OCI-M2 (cell line): ENCODE measurements around the gene SCD.
"Not testable (repeated sequence)": the region's sequence is repeated elsewhere in the genome, so short reads cannot be mapped to it uniquely, and the experiment has no call there.

Source experiments
- DNase-seq: peaks from one replicate; lab custom pipeline; 2025; ENCODE audit not compliant: unreplicated experiment; lab: John Stamatoyannopoulos, UW

The SCD gene

DNA sequence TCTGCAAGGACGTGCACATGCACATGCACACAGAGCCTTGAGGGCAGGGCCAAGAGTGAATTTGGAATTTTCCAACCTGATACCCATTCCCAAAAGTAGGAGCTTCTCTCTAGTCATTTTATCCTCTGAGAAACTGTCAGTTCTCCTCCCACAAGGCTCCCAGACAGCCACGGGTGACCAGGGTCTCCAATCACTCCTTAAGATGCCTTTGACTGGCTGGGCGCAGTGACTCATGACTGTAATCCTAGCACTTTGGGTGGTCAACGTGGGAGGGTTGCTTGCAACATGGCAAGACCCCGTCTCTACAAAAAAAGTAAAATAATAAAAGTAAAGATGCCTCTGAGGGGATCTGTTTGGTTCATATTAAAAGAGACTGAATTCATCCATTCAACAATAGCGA lies 13.2 kb downstream of the SCD start:
- DNase-seq = no peak

GRCh38 chr10:100362570-100363496 lies 15.8 kb downstream of the SCD start:
- DNase-seq = no peak

DNA sequence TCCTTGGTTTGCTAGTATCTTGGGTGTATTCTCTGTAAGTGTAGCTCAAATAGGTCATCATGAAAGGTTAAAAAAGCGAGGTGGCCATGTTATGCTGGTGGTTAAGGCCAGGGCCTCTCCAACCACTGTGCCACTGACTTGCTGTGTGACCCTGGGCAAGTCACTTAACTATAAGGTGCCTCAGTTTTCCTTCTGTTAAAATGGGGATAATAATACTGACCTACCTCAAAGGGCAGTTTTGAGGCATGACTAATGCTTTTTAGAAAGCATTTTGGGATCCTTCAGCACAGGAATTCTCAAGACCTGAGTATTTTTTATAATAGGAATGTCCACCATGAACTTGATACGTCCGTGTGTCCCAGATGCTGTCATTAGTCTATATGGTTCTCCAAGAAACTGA lies 17.1 kb downstream of the SCD start:
- DNase-seq = no peak

GRCh38 chr10:100364735-100365391 lies 17.8 kb downstream of the SCD start:
- DNase-seq = no peak

GRCh38 chr10:100368721-100369120 lies 21.7 kb downstream of the SCD start:
- DNase-seq = no peak

DNA sequence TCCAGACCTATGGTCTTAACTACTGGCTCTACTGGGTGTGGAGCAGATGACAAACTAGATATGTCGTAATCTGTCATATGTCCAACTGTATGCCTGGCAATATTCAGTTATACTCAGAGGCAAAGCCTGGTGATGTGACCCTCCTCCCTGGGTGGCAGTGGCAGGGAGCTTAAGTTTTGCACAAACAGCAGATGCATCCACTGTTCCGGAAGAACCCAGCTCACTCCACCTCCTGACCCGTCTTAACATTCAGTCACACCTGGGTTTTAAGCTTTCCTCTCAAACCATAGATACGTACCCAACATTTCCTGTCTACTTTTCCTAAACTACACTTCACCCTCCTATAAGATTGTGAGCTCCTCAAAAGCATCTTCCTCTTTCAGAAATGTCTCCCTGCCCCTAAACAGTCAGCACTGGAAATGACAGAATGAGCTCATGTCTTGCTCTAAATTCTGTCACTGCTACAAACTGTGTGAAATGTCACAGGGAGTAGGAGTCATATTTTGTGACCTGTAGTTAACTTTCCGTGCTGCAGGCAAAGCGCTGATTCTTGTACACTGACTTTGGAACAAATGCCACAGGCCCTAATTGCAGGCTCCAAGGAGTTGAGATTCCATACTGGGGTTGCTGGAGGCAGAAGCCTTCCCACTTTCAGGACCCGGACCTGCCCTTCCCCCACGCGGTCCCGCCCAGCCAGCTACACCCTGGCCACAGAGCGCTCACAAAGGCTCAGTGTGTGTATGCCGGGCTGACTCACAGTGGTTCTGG lies 23.9 kb downstream of the SCD start:
- DNase-seq = no peak

- no peak for DNase-seq
Observed at GRCh38 chr10:100371482-100372027, 24.5 kb downstream of the SCD start.

DNA sequence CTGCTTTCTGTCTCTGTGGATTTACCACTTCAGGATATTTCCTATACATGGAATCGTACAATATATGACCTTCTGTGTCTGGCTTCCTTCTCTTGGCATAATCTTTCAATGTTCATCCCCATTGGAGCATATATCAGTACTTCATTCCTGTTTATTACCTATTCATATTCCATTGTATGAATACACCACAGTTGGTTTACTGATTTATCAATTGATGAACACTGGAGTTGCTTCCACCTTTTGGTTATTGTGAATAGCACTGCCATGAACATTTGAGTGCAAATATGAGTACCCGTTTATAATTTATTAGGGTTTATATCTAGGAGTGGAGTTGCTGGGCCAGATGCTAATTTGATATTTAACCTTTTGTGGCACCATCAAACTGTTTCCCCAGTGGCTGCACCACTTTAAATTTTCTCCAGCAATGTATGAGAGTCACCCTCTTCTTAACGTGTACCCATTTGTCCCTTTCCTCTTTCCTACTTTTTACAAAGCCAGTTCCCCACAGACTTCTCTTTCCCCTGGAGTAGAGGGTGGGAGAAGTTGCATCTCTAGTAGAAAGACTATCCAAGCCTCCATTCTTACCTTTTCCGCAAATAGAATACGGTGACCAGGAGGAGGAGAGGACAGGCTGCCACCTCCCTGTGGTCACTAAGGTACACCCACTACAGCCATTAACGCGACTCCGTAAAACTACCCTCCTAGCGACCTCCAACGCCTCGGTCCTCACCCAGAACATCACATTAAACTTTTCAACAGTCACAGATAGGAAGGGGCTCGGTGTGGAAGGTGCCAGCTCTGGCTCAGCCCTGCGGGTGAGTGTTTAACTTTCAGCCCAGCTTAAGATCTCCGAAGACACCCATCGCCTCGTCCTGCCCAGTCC lies 25.6 kb downstream of the SCD start:
- no peak for DNase-seq

GRCh38 chr10:100373298-100374199 lies 26.5 kb downstream of the SCD start:
- peak; percentile 93 for DNase-seq

GRCh38 chr10:100374200-100374655 lies 27.2 kb downstream of the SCD start:
- no peak for DNase-seq

DNA sequence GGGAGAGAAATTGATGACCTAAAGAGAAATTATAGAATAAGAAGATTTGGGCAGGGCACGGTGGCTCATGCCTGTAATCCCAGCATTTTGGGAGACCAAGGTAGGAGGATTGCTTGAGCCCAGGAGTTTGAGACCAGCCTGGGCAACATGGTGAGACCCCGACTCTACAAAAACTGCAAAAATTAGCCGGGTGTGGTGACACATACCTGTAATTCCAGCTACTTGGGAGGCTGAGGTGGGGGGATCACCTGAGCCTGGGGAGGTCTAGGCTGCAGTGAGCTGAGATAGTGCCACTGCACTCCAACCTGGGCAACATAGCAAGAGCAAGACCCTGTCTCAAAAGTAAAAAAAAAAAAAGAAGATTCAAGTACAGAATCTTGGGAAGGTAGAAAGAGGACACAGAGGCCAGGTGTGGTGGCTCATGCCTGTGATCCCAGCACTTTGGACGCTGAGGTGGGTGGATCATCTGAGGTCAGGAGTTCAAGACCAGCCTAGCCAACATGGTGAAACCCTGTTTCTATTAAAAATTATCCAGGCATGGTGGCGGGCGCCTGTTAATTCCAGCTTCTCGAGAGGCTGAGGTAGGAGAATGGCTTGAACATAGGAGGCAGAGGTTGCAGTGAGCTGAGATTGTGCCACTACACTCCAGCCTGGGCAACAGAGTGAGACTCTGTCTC lies 27.8 kb downstream of the SCD start:
- not testable (repeated sequence) for DNase-seq

- not testable (repeated sequence) for DNase-seq
Observed at GRCh38 chr10:100376656-100377055, 29.6 kb downstream of the SCD start.

DNA sequence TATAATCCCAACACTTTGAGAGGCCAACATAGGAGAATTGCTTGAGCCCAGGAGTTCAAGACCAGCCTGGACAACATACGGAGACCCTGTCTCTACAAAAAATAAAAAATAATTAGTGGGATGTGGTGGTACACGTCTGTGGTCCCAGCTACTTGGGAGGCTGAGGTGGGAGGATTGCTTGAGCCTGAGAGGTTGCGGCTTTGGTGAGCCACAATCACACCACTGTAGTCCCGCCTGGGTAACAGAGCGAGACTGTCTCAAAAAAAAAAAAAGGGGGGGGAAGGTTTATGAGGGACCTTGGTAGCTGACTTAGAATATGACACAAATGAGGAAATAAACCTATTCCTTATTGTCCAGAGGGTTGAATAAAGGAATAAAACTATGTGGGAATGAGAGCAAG lies 30.8 kb downstream of the SCD start:
- no peak for DNase-seq

DNA sequence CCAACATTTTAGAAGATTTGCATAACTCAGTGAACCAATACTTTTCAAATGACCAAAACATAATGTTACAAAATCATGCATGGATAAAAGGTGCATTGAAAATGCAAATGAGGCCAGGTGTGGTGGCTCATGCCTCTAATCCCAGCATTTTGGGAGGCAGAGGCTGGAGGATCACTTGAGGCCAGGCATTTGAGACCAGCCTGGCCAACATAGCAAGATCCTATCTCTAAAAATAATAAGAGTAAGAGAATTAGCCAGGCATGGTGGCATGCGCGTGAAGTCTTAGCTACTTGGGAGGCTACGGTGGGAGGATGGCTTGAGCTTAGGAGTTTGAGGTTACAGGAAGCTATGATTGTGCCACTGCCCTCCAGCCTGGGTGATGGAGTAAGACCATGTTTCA lies 33.4 kb downstream of the SCD start:
- DNase-seq = no peak

DNA sequence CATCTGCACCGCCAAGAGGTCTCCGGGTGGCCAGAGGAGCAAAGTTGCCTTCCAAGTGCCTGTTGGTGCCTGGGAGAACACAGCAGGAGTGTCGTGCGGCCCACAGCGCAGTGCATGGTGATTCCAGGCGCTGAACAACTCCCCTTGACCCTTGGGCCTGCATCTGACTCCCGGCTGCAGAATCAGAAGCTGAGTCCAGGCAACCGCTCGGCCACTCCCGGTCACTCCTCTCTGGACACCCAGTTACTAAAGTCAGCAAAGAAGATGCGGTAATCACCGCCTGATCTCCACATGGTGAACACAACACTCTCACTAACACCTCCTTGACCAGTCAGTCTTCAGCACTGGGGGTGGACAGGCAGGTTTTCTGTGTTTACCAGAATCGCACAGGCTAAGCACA lies 35.5 kb downstream of the SCD start:
- no peak for DNase-seq

- no peak for DNase-seq
Observed at GRCh38 chr10:100383251-100383650, 36.2 kb downstream of the SCD start.

DNA sequence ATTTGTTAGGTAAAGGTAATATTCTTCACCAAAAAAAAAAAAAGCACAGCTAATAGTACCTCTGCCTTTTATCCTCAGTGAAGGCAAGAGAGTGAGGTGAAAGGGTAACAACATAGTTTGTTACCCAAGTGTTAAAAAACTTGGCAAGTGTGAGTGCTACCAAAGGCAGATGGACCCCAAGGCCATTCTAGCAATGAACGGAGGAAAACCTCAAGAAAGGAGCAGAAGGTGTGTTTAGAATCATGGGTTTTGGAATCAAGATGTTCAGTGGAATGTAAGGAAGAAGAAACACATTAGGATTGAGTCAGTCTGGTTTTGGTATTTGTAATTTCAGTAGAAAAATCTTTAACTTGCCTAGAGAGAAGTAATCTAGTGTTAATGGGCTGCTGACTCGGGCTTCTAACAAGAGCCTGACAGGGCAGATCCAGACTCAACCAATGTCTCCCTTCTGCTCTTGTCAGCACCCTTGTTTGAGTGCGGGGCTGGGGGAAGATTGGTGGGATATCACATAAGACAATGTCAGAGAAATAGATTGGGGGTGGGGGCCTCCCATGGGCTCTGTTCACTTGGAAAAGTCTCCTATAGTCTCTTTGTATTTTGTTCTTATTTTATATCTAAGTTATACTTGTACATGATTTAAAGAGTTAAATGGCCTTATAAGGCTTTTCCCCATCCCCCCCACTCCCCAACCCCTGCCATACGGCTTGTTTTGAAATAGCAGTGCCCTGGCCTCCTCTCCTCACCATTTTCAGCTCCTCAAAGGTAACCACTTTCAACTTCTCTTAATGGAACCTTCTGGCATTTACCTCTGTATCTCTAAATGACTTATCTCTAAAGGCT lies 44.4 kb downstream of the SCD start:
- DNase-seq = no peak

- DNase-seq = no peak
Observed at GRCh38 chr10:100392686-100393003, 45.6 kb downstream of the SCD start.
